ENCODE results near the gene SETDB2.

Gene SETDB2

GRCh38 chr13:49536144-49536873, 92.2 kb downstream of the SETDB2 start:
- DNase-seq = no peak

- no peak for DNase-seq
Observed at GRCh38 chr13:49538404-49538803, 94.3 kb downstream of the SETDB2 start.

GRCh38 chr13:49539313-49539712, 95.2 kb downstream of the SETDB2 start:
- DNase-seq = no peak

GRCh38 chr13:49539746-49540145, 95.7 kb downstream of the SETDB2 start:
- DNase-seq = no peak

- no peak for DNase-seq
Observed at GRCh38 chr13:49540552-49540951, 96.5 kb downstream of the SETDB2 start.

- no peak for DNase-seq
Observed at GRCh38 chr13:49543656-49544055, 99.6 kb downstream of the SETDB2 start.

All from activated gamma-delta T cell (primary cell).